Measurements from ENCODE around the gene THAP11. TPM values are rescaled to one million over a fixed set of nuclear protein-coding genes. Genes with fewer than 3 reads are reported as not detected.
"Not testable (repeated sequence)": the region's sequence is repeated elsewhere in the genome, so short reads cannot be mapped to it uniquely, and the experiment has no call there.

Gene THAP11
- total RNA-seq, 1 donor from 2014 or later = 34.2 TPM

- no peak for FAIRE-seq
These were observed 19.8 kb downstream of the THAP11 start for GRCh38 chr16:67861877-67862276.

GRCh38 chr16:67862623-67863583 is 20.8 kb downstream of the THAP11 start:
- Histone ChIP-seq H3K4me3 (ENCODE audit: low read depth, low read length) (no peak overlapping the region), H3K36me3 (ENCODE audit: control insufficient read depth, insufficient read depth, low read length) (peaks cover 12% of the 10 kb centered on the region), H3K27me3 (ENCODE audit: control insufficient read depth, insufficient read depth, low read length) (no peaks in the 10 kb centered on the region)
- FAIRE-seq (no peak), DNase-seq (ENCODE audit: low read depth) (no peak)
- TF ChIP-seq, protein P1, sequence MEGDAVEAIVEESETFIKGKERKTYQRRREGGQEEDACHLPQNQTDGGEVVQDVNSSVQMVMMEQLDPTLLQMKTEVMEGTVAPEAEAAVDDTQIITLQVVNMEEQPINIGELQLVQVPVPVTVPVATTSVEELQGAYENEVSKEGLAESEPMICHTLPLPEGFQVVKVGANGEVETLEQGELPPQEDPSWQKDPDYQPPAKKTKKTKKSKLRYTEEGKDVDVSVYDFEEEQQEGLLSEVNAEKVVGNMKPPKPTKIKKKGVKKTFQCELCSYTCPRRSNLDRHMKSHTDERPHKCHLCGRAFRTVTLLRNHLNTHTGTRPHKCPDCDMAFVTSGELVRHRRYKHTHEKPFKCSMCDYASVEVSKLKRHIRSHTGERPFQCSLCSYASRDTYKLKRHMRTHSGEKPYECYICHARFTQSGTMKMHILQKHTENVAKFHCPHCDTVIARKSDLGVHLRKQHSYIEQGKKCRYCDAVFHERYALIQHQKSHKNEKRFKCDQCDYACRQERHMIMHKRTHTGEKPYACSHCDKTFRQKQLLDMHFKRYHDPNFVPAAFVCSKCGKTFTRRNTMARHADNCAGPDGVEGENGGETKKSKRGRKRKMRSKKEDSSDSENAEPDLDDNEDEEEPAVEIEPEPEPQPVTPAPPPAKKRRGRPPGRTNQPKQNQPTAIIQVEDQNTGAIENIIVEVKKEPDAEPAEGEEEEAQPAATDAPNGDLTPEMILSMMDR (IDR thresholded peaks at IDR 0.05; ENCODE audit: insufficient read depth, low read length, severe bottlenecking) = no peak

More at GRCh38 chr16:67861877-67862276, 19.8 kb downstream of the THAP11 start:
- DNase-seq (ENCODE audit: low read depth) = no peak
- peaks cover 7% of the 10 kb centered on the region for H3K36me3 ChIP-seq (ENCODE audit: control insufficient read depth, insufficient read depth, low read length)
- H3K4me3 ChIP-seq (ENCODE audit: low read depth, low read length) = no peak overlapping the region
- no peaks in the 10 kb centered on the region for H3K27me3 ChIP-seq (ENCODE audit: control insufficient read depth, insufficient read depth, low read length)
- TF ChIP-seq, protein P1 (IDR thresholded peaks at IDR 0.05; ENCODE audit: insufficient read depth, low read length, severe bottlenecking) = no peak

- H3K27me3 ChIP-seq (ENCODE audit: control insufficient read depth, insufficient read depth, low read length); DNase-seq (ENCODE audit: low read depth); H3K4me3 ChIP-seq (ENCODE audit: low read depth, low read length); FAIRE-seq: not testable (repeated sequence)
- peaks cover 18% of the 10 kb centered on the region for H3K36me3 ChIP-seq (ENCODE audit: control insufficient read depth, insufficient read depth, low read length)
These were observed 21.9 kb downstream of the THAP11 start for GRCh38 chr16:67864044-67864443.

DNA sequence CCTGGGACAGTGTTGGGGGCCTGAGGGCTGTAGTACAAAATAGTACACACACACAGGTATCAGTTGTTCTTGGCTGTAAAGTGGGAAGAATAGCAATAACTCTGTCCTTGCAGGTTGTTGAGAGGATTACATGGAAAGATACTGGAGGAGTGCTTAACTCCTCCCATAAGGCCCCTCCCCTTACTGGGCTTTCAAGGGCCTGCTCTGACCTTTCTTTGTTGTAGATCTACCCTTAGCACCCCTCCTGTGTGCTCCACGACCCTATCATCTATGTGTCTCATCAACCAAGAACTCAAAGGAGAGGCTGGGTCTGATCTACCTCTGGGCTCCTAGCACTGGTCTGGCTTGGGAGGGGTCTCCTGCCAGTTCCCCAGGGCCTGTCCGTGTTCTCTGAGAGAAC is 22.5 kb downstream of the THAP11 start:
- Histone ChIP-seq H3K4me3 (ENCODE audit: low read depth, low read length) (no peak overlapping the region), H3K27me3 (ENCODE audit: control insufficient read depth, insufficient read depth, low read length) (no peaks in the 10 kb centered on the region), H3K36me3 (ENCODE audit: control insufficient read depth, insufficient read depth, low read length) (peaks cover 18% of the 10 kb centered on the region)
- TF ChIP-seq, protein P1 (IDR thresholded peaks at IDR 0.05; ENCODE audit: insufficient read depth, low read length, severe bottlenecking) = no peak
- FAIRE-seq (no peak), DNase-seq (ENCODE audit: low read depth) (no peak)

DNA sequence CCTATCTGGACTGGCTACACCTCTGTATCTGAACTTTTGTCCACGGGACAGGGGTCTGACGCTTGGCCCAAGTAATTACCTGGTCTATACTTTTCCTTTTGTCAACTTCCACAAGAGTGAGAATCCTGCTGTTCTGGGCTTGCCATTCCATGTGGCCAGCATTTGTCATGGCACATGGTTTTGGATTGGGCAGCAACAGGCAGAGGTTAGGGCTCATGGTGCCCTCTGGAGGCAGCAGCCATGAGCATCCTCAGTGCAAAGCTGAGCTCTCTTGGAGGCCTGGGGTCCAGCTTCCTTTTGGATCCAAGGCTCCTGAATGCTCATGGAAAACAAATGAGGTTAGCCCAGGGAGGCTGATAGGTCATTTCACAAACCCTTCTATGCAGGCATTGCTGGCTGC is 23.2 kb downstream of the THAP11 start:
- no peak overlapping the region for H3K4me3 ChIP-seq (ENCODE audit: low read depth, low read length)
- FAIRE-seq (no peak), DNase-seq (ENCODE audit: low read depth) (peak; percentile 41)
- no peaks in the 10 kb centered on the region for H3K27me3 ChIP-seq (ENCODE audit: control insufficient read depth, insufficient read depth, low read length)
- TF ChIP-seq, protein P1 (IDR thresholded peaks at IDR 0.05; ENCODE audit: insufficient read depth, low read length, severe bottlenecking) = peak; percentile 57
- peaks cover 20% of the 10 kb centered on the region for H3K36me3 ChIP-seq (ENCODE audit: control insufficient read depth, insufficient read depth, low read length)

DNA sequence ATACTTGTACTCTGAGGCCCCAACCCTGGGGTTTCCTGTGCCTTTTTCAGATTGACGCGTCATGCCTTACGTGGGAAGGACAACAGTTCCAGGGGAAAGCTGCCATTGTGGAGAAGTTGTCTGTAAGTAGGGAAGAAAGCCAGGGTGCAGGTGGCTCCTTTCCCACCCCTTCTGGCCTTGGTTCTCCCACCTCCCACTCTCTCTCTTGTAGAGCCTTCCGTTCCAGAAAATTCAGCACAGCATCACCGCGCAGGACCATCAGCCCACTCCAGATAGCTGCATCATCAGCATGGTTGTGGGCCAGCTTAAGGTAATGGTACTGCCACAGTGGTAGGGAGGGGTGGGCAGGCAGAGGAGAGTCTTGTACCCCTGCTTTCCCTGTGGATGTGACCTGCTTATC is 26.2 kb downstream of the THAP11 start:
- TF ChIP-seq, protein P1 (IDR thresholded peaks at IDR 0.05; ENCODE audit: insufficient read depth, low read length, severe bottlenecking) = no peak
- H3K4me3 ChIP-seq (ENCODE audit: low read depth, low read length) = no peak overlapping the region
- H3K27me3 ChIP-seq (ENCODE audit: control insufficient read depth, insufficient read depth, low read length) = no peaks in the 10 kb centered on the region
- DNase-seq (ENCODE audit: low read depth) = no peak
- no peak for FAIRE-seq
- peaks cover 18% of the 10 kb centered on the region for H3K36me3 ChIP-seq (ENCODE audit: control insufficient read depth, insufficient read depth, low read length)

All from bronchial epithelial cell (primary cell).